HL-60 (cell line): ENCODE results near the gene CBLN2.

ENCODE experiments used
- DNase-seq, 2 experiments: peaks; one replicate each; pipeline ENCODE4 v3.0.0-alpha.2; 2010 to 2020; ENCODE audit warnings: low read depth in 1 of 2, low spot score in 1 of 2
- H3K27ac ChIP-seq: fragments of 250-450 bp; sonication (Bioruptor Pico); replicated peaks from 2 replicates; pipeline ENCODE4 v1.5.1; 2020; ENCODE audit warnings: mild to moderate bottlenecking, moderate library complexity
- H3K27me3 ChIP-seq: fragments of 250-450 bp; sonication (Bioruptor Pico); 2 replicates; pipeline ENCODE4 v1.5.1; 2021; ENCODE audit warnings: mild to moderate bottlenecking, moderate library complexity; ENCODE audit not compliant: insufficient read depth, poor library complexity, severe bottlenecking
- H3K4me3 ChIP-seq: replicated peaks from 2 replicates; pipeline ENCODE4 v1.5.1; 2011; ENCODE audit warnings: mild to moderate bottlenecking, control low read depth, low read length; ENCODE audit not compliant: insufficient read depth
- GABPA ChIP-seq: IDR thresholded peaks from 2 replicates; pipeline ENCODE4 v1.6.1; 2012; ENCODE audit warnings: low read depth
- POLR2AphosphoS5 ChIP-seq: IDR thresholded peaks from 2 replicates; pipeline ENCODE4 v1.6.1; 2012; ENCODE audit warnings: low read depth
- SPI1 ChIP-seq: IDR thresholded peaks from 2 replicates; pipeline ENCODE4 v1.6.1; 2012; ENCODE audit warnings: low read depth, mild to moderate bottlenecking, borderline replicate concordance
- TF ChIP-seq, protein P1 (sequence below): IDR thresholded peaks from 2 replicates; pipeline ENCODE4 v1.6.1; 2012; ENCODE audit warnings: low read depth; ENCODE audit not compliant: insufficient replicate concordance
- TF ChIP-seq, protein P2 (sequence below): IDR thresholded peaks from one replicate; pipeline ENCODE4 v1.5.1; 2011; ENCODE audit warnings: low read length, control low read depth, inconsistent platforms; ENCODE audit not compliant: insufficient read depth

CBLN2 gene

DNA sequence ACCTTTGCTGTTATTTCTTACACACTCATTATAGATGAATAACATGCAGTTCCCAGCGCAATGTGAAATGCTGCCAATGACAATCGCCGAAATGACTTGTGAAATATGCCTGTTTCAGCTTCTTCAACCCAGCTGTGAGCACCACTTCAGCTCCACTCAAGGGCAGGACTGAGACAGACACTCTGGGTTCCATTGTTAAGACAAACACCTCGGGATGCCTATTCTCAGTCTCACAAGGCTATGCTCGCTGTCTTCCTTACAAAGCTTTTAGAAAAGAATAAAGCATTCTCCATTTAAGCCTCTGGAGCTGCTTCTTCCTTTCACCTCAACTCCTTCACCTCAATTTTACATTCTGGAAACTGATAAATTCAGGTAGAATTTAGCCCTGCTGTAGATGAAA, 4.2 kb downstream of the CBLN2 start:
- TF ChIP-seq POLR2AphosphoS5 (no peak), GABPA (no peak), SPI1 (no peak)
- TF ChIP-seq, protein P1, sequence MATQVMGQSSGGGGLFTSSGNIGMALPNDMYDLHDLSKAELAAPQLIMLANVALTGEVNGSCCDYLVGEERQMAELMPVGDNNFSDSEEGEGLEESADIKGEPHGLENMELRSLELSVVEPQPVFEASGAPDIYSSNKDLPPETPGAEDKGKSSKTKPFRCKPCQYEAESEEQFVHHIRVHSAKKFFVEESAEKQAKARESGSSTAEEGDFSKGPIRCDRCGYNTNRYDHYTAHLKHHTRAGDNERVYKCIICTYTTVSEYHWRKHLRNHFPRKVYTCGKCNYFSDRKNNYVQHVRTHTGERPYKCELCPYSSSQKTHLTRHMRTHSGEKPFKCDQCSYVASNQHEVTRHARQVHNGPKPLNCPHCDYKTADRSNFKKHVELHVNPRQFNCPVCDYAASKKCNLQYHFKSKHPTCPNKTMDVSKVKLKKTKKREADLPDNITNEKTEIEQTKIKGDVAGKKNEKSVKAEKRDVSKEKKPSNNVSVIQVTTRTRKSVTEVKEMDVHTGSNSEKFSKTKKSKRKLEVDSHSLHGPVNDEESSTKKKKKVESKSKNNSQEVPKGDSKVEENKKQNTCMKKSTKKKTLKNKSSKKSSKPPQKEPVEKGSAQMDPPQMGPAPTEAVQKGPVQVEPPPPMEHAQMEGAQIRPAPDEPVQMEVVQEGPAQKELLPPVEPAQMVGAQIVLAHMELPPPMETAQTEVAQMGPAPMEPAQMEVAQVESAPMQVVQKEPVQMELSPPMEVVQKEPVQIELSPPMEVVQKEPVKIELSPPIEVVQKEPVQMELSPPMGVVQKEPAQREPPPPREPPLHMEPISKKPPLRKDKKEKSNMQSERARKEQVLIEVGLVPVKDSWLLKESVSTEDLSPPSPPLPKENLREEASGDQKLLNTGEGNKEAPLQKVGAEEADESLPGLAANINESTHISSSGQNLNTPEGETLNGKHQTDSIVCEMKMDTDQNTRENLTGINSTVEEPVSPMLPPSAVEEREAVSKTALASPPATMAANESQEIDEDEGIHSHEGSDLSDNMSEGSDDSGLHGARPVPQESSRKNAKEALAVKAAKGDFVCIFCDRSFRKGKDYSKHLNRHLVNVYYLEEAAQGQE: no peak
- TF ChIP-seq, protein P2, sequence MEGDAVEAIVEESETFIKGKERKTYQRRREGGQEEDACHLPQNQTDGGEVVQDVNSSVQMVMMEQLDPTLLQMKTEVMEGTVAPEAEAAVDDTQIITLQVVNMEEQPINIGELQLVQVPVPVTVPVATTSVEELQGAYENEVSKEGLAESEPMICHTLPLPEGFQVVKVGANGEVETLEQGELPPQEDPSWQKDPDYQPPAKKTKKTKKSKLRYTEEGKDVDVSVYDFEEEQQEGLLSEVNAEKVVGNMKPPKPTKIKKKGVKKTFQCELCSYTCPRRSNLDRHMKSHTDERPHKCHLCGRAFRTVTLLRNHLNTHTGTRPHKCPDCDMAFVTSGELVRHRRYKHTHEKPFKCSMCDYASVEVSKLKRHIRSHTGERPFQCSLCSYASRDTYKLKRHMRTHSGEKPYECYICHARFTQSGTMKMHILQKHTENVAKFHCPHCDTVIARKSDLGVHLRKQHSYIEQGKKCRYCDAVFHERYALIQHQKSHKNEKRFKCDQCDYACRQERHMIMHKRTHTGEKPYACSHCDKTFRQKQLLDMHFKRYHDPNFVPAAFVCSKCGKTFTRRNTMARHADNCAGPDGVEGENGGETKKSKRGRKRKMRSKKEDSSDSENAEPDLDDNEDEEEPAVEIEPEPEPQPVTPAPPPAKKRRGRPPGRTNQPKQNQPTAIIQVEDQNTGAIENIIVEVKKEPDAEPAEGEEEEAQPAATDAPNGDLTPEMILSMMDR: no peak
- Histone ChIP-seq H3K27me3 (peaks cover 45% of the 10 kb centered on the region), H3K27ac (no peak overlapping the region), H3K4me3 (no peak overlapping the region)
- no peak for DNase-seq

DNA sequence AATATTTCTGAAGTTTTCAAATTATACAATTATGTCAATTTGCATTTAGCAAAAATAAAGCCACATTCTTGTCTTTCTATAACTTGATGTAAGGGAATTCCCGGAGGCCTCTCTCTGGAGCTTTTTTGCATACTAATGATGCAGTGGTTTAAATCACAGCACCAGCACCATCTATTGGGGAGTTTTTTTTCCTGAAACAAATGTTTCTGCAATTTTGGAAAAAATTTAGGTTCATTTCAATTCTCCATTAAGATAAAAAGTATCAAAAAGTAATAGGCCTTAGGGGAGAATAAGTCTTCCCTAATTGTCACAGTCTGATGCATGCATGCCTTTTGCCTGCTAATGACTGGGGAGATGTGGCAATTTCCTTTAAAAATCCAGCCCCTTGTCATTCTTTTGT, 13.5 kb downstream of the CBLN2 start:
- DNase-seq: no peak
- no peak overlapping the region for H3K4me3 ChIP-seq
- no peaks in the 10 kb centered on the region for H3K27me3 ChIP-seq
- TF ChIP-seq, protein P2: no peak
- no peak for TF ChIP-seq GABPA
- TF ChIP-seq, protein P1: no peak
- no peak for TF ChIP-seq SPI1
- TF ChIP-seq POLR2AphosphoS5: no peak
- no peak overlapping the region for H3K27ac ChIP-seq

DNA sequence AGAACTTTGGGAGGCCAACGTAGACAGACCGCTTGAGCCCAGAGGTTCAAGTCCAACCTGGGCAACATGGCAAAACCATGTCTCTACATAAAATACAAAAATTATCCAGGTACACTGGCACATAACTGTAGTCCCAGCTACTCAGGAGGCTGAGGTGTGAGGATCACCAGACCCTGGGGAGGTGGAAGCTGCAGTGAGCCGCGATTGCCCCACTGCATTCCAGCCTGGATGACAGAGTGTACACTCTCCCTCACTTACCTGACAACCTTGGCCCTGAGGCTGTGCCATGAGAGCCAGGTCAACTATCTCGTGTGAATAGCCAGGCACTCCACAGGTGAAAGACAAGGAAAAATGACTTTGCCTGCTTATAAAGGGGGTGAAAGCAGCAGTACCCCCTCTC, 39.3 kb downstream of the CBLN2 start:
- TF ChIP-seq GABPA (no peak), POLR2AphosphoS5 (no peak), SPI1 (no peak)
- TF ChIP-seq, protein P1: no peak
- TF ChIP-seq, protein P2: no peak
- no peak for DNase-seq
- Histone ChIP-seq H3K27ac (no peak overlapping the region), H3K4me3 (no peak overlapping the region), H3K27me3 (no peaks in the 10 kb centered on the region)
